CD4-positive, CD25-positive, alpha-beta regulatory T cell (primary cell): ENCODE results near the gene GRIK4. TPM values are rescaled to one million over a fixed set of nuclear protein-coding genes. Genes with fewer than 3 reads are reported as not detected.

ENCODE experiments used
- ATAC-seq, 2 donors: fragments of 150-1000 bp; cut with Tn5 transposase; one replicate each; pipeline ENCODE4 v1.10.0; 2021; ENCODE audit warnings: low read depth in 2 of 2, moderate number of reproducible peaks in 2 of 2, moderate library complexity in 1 of 2
- DNase-seq, 3 donors: peaks; one replicate each; pipeline versions ENCODE4 v3.0.0 to v3.0.0-alpha.2; 2012 to 2022; ENCODE audit warnings: mixed read lengths in 1 of 3
- H3K27ac ChIP-seq: one replicate; pipeline ENCODE4 v1.7.0; 2013; ENCODE audit warnings: mild to moderate bottlenecking, low read length; ENCODE audit not compliant: insufficient read depth, poor library complexity, severe bottlenecking
- H3K27me3 ChIP-seq: one replicate; pipeline ENCODE4 v1.7.0; 2013; ENCODE audit warnings: low read length; ENCODE audit not compliant: control insufficient read depth, insufficient read depth
- H3K36me3 ChIP-seq: one replicate; pipeline ENCODE4 v1.7.0; 2013; ENCODE audit warnings: mild to moderate bottlenecking, low read length, moderate library complexity; ENCODE audit not compliant: control insufficient read depth, insufficient read depth
- H3K4me1 ChIP-seq: 2 replicates; pipeline ENCODE4 v1.7.0; 2013; ENCODE audit warnings: mild to moderate bottlenecking, low read length; ENCODE audit not compliant: insufficient read depth, control insufficient read depth, poor library complexity, severe bottlenecking
- H3K4me3 ChIP-seq: one replicate; pipeline ENCODE4 v1.7.0; 2013; ENCODE audit warnings: low read depth, mild to moderate bottlenecking, low read length, moderate library complexity
- H3K9me3 ChIP-seq, 2 experiments: 1 replicate in 1 of 2; 2 replicates in 1 of 2; pipeline ENCODE4 v1.7.0; 2013; ENCODE audit warnings: low read length in 2 of 2, mild to moderate bottlenecking in 1 of 2, moderate library complexity in 1 of 2; ENCODE audit not compliant: control insufficient read depth in 2 of 2
- H3K27ac Mint-ChIP-seq, 3 donors: one replicate each; pipeline ENCODE4 v1.8.0; 2020 to 2022; ENCODE audit warnings: mild to moderate bottlenecking in 3 of 3, mixed read lengths in 3 of 3, moderate library complexity in 2 of 3
- H3K27me3 Mint-ChIP-seq: one replicate; pipeline ENCODE4 v1.8.0; 2022; ENCODE audit warnings: mild to moderate bottlenecking, mixed read lengths
- H3K36me3 Mint-ChIP-seq: one replicate; pipeline ENCODE4 v1.8.0; 2020; ENCODE audit warnings: mixed read lengths
- H3K4me1 Mint-ChIP-seq, 4 donors: one replicate each; pipeline ENCODE4 v1.8.0; 2020 to 2022; ENCODE audit warnings: mixed read lengths in 4 of 4, mild to moderate bottlenecking in 1 of 4
- H3K4me3 Mint-ChIP-seq, 4 donors: one replicate each; pipeline ENCODE4 v1.8.0; 2020 to 2022; ENCODE audit warnings: mild to moderate bottlenecking in 4 of 4, mixed read lengths in 4 of 4, moderate library complexity in 3 of 4
- H3K9me3 Mint-ChIP-seq, 7 donors: one replicate each; pipeline ENCODE4 v1.8.0; 2020 to 2022; ENCODE audit warnings: mixed read lengths in 7 of 7, mild to moderate bottlenecking in 3 of 7, moderate library complexity in 2 of 7
- polyA plus RNA-seq, 4 donors: library from polyadenylated mRNA; unstranded; fragments of 300-500 nt; fragmentation: Illumina TruSeq; gene quantifications; one replicate each; pipeline ENCODE4 v1.2.3, GENCODE V29; 2021
- total RNA-seq: library from RNA; stranded (reverse); gene quantifications from one replicate; pipeline ENCODE4 v1.2.3, GENCODE V29; 2022

GRIK4 gene
- total and polyA plus RNA-seq, 5 donors from 2014 or later: not detected

DNA sequence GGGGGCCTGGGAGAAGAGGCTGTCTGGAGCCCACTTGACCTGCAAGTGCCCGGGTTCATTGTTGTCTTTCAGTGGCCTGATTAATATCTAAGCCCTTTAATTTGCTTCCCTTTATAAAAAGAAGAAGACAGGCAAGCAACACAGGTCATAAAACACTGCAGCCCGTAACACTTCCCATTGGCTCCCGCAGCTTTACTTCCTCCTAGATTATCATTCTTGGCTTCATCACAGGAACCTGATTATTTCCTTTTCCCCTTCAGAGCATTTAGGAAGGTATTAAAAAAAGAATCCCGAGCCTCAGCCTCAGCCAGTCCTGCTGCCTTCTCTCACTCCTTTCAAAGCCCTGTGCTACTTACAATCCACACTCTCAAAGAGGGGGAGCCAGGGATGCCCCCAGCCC lies 183.2 kb downstream of the GRIK4 start:
- Histone ChIP-seq H3K27me3 (no peaks in the 10 kb centered on the region), H3K4me3 (no peak overlapping the region), H3K9me3 (no peaks in the 10 kb centered on the region), H3K27ac (no peak overlapping the region), H3K4me1 (no peaks in the 10 kb centered on the region), H3K36me3 (no peaks in the 10 kb centered on the region)
- DNase-seq (no peak), ATAC-seq (no peak)
- Mint-ChIP-seq H3K4me1 (no peaks in the 10 kb centered on the region), H3K9me3 (peaks cover 0 to under 1% (median 0%) of the 10 kb centered on the region in 7 donors), H3K4me3 (no peak overlapping the region), H3K36me3 (no peaks in the 10 kb centered on the region), H3K27ac (no peak overlapping the region), H3K27me3 (peaks cover 4% of the 10 kb centered on the region)

DNA sequence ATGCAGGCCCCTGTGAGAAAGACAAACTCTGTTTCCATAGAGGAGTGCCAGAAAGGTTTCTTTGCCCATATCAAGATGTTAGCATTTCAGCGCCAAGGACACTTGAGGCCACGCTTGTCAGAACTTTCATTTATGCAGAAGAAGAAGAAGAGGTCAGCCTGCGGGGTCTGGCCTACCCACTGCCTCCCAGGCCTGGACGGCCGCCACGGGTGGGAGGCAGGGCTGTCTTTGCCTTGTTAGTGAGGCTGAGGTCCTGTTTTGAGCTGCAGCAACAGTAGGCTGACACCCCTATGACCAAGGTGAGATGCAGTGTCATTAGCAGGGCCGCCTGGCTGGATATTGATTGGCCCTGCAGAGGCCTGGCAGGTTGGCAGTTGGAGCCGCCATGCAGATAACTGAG lies 183.9 kb downstream of the GRIK4 start:
- no peaks in the 10 kb centered on the region for H3K9me3 Mint-ChIP-seq
- H3K27ac Mint-ChIP-seq: no peak overlapping the region
- H3K27ac ChIP-seq: no peak overlapping the region
- ATAC-seq (no peak), DNase-seq (no peak)
- peaks cover 4% of the 10 kb centered on the region for H3K27me3 Mint-ChIP-seq
- H3K4me3 ChIP-seq: no peak overlapping the region
- no peaks in the 10 kb centered on the region for H3K4me1 Mint-ChIP-seq
- H3K36me3 Mint-ChIP-seq: no peaks in the 10 kb centered on the region
- no peaks in the 10 kb centered on the region for H3K9me3 ChIP-seq
- H3K4me3 Mint-ChIP-seq: no peak overlapping the region
- H3K4me1 ChIP-seq: no peaks in the 10 kb centered on the region
- no peaks in the 10 kb centered on the region for H3K27me3 ChIP-seq
- no peaks in the 10 kb centered on the region for H3K36me3 ChIP-seq

DNA sequence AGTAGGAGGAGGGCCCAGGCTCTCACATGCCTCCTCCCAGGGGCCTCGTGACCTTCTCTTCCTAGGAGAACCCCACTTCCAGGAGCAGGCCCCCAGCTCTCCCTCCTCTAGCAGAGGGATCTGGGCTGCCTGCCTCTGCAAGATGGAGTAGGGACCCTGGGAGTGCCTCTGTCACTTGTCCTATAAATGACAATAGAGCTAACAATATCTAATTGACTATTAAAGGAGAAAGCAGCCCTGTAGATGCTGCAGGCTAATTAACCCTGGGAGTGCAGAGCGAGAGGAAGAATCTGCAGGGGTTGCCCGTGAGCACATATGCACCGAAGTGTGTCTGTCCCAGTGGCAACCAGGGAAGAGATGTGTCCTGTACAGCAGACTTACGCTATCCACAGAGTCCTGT lies 184.4 kb downstream of the GRIK4 start:
- no peaks in the 10 kb centered on the region for H3K36me3 ChIP-seq
- Mint-ChIP-seq H3K9me3 (no peaks in the 10 kb centered on the region), H3K4me1 (no peaks in the 10 kb centered on the region), H3K4me3 (no peak overlapping the region), H3K27ac (no peak overlapping the region), H3K36me3 (no peaks in the 10 kb centered on the region), H3K27me3 (peaks cover 4% of the 10 kb centered on the region)
- H3K4me1 ChIP-seq: no peaks in the 10 kb centered on the region
- ATAC-seq (no peak), DNase-seq (no peak)
- no peak overlapping the region for H3K27ac ChIP-seq
- H3K9me3 ChIP-seq: no peaks in the 10 kb centered on the region
- H3K4me3 ChIP-seq: no peak overlapping the region
- no peaks in the 10 kb centered on the region for H3K27me3 ChIP-seq

DNA sequence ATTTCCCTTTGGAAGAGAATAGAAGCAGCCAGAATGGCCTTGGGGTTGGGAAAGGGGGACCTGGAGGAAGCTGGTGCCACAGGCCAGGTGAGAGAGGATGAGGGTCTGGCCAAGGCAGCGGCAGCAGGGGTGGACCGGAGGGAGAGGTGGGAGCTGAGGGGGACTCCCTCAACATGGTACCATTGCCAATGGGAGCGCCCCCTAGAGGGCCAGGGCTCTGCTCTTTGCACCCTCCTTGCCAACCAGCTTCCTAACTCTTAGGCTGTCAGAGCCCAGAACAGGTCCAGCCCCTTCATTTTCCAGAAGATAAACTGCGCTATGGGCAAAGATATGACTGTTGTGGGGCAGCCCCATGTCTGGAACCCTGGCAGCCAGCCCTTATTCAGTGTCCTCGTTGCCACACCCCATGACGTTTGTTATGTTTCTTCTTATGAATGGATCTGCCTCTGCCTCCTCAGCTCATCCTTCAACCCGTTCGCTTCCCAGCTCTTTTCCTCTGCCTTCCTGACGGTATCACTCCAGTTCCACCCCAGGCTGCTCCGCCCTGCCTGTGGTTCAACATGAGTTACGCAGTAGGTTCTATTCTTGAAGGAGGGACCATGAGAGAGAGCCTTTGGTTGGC lies 185.2 kb downstream of the GRIK4 start:
- Mint-ChIP-seq H3K27ac (peak overlapping the region in 1 of 3 donors; percentile 18), H3K36me3 (no peaks in the 10 kb centered on the region), H3K9me3 (no peaks in the 10 kb centered on the region), H3K4me1 (no peaks in the 10 kb centered on the region), H3K27me3 (peaks cover 4% of the 10 kb centered on the region), H3K4me3 (no peak overlapping the region)
- H3K9me3 ChIP-seq: no peaks in the 10 kb centered on the region
- no peaks in the 10 kb centered on the region for H3K4me1 ChIP-seq
- DNase-seq: no peak
- H3K27me3 ChIP-seq: no peaks in the 10 kb centered on the region
- H3K27ac ChIP-seq: no peak overlapping the region
- ATAC-seq: no peak
- H3K4me3 ChIP-seq: no peak overlapping the region
- no peaks in the 10 kb centered on the region for H3K36me3 ChIP-seq

DNA sequence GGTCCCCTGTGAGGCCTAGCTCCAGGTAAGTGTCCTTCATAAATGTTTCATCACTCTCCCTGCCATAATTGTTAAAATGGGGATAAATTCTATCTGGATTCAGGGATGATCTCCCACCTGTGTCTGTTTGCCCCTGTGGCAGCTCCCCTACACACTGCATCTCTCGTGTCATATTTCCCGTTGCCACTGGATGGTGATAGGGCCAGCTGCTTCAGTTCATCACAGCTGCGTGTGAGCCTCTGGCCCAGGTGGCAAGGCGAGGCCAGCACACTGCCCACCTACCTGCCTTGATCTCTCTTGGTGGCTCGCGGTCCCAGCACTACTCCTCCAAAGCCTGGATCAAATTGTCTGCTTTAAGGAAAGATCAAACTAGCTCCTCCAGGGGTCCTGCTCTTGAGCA lies 187.4 kb downstream of the GRIK4 start:
- no peaks in the 10 kb centered on the region for H3K4me1 ChIP-seq
- no peaks in the 10 kb centered on the region for H3K27me3 ChIP-seq
- H3K4me3 ChIP-seq: no peak overlapping the region
- Mint-ChIP-seq H3K27me3 (peaks cover 4% of the 10 kb centered on the region), H3K36me3 (no peaks in the 10 kb centered on the region), H3K9me3 (no peaks in the 10 kb centered on the region), H3K27ac (no peak overlapping the region), H3K4me3 (no peak overlapping the region), H3K4me1 (peaks cover 0 to 2% (median 0%) of the 10 kb centered on the region in 4 donors)
- no peak overlapping the region for H3K27ac ChIP-seq
- DNase-seq (no peak), ATAC-seq (no peak)
- H3K9me3 ChIP-seq: no peaks in the 10 kb centered on the region
- H3K36me3 ChIP-seq: no peaks in the 10 kb centered on the region

DNA sequence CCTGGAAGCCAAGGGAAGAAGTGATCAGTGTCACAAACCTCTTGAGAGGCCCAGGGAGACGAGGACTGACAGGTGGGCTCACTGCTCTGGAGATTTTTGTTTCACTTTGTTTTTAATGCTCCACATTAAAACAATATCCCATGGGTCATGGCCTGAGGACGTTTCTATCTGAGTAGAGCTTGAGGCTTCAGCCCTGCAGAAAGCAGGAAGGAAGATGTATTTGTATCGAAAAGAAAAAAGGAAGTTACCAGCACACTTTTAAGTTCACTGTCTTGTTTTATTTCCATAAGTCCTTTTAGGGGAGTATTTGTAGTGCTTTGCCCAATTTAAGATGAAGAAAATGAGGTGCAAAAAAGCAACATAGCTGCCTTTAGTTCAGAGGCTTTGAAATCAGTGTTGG lies 191.1 kb downstream of the GRIK4 start:
- Histone ChIP-seq H3K9me3 (no peaks in the 10 kb centered on the region), H3K36me3 (no peaks in the 10 kb centered on the region), H3K4me3 (no peak overlapping the region), H3K4me1 (no peaks in the 10 kb centered on the region), H3K27me3 (no peaks in the 10 kb centered on the region), H3K27ac (no peak overlapping the region)
- Mint-ChIP-seq H3K27ac (no peak overlapping the region), H3K4me3 (no peak overlapping the region), H3K36me3 (no peaks in the 10 kb centered on the region), H3K27me3 (peaks cover 4% of the 10 kb centered on the region), H3K4me1 (peaks cover 0 to 2% (median 0%) of the 10 kb centered on the region in 4 donors), H3K9me3 (peaks cover 0 to 8% (median 0%) of the 10 kb centered on the region in 7 donors)
- DNase-seq (no peak), ATAC-seq (no peak)

GRCh38 chr11:120703358-120704152 lies 192.0 kb downstream of the GRIK4 start:
- no peaks in the 10 kb centered on the region for H3K36me3 Mint-ChIP-seq
- H3K4me3 ChIP-seq: no peak overlapping the region
- no peaks in the 10 kb centered on the region for H3K27me3 ChIP-seq
- no peaks in the 10 kb centered on the region for H3K4me1 ChIP-seq
- DNase-seq (no peak), ATAC-seq (no peak)
- peaks cover 0 to 2% (median 0%) of the 10 kb centered on the region in 4 donors for H3K4me1 Mint-ChIP-seq
- H3K27ac ChIP-seq: no peak overlapping the region
- H3K27ac Mint-ChIP-seq: no peak overlapping the region
- H3K9me3 ChIP-seq: peaks cover 0 to 2% of the 10 kb centered on the region in 2 experiments
- H3K4me3 Mint-ChIP-seq: no peak overlapping the region
- H3K27me3 Mint-ChIP-seq: peaks cover 4% of the 10 kb centered on the region
- no peaks in the 10 kb centered on the region for H3K36me3 ChIP-seq
- H3K9me3 Mint-ChIP-seq: peaks cover 0 to 9% (median 1%) of the 10 kb centered on the region in 7 donors
